GM19351 (cell line): ENCODE results near the gene PERCC1.
A peak's percentile ranks its signal among the peaks of the same experiment; 100 is the strongest.

Experiments used
- ATAC-seq: cut with Tn5 transposase; IDR thresholded peaks from one replicate; pipeline ENCODE4 v1.9.1; 2021; ENCODE audit warnings: mild to moderate bottlenecking, moderate library complexity; ENCODE audit not compliant: unreplicated experiment

PERCC1 gene

GRCh38 chr16:1408171-1408837 is 22.6 kb upstream of the PERCC1 start:
- ATAC-seq, result peak; percentile 87

- no peak for ATAC-seq
Measured at GRCh38 chr16:1412847-1413246, 18.0 kb upstream of the PERCC1 start.

DNA sequence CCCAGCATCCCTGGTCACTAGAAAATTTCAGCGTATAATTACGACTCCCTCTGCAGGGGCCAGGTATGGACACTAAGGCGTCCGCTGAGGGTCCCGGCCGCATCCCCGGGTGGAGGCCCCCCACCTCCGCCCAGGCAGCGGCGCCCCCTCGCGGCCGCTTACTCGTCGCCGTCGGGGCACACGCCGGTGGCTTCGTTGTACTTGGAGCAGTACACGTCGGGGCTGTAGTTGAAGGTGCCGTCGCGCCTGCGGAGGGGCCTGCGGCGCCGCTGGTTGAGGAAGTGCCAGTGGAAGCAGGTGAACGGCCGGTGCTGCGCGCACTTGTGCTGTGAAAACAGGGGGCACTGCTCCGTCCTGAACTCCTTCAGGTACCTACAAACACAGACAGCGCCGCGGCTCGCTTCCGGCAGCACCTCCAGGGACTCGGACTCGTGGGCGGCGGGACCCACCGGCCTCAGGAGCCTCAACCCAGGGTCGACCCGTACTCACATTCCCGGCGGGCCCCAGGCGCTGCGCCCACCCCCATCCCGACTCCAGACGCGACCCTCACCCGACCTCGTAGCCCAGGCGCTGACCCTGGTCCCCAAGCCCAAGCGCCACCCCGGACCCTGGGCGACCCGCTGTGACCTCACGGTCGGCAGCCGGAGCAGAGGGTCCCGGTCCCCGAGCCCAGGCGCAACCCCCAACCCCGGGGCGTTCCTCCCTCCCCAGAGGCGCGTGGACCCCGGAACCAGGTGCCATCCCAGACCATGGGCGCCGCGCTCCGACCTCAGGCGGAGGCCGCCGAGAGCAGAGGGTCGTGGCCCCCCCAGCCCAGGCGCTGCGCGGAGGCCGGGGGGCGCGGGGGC is 17.0 kb upstream of the PERCC1 start:
- peak; percentile 34 for ATAC-seq

GRCh38 chr16:1414532-1415260 is 16.2 kb upstream of the PERCC1 start, which contains the start of gene UNKL:
Gene UNKL (minus strand): TSS chr16:1414704. CDS start chr16:1414691, 13 bp downstream.
- peak; percentile 49 for ATAC-seq

GRCh38 chr16:1416521-1416941 is 14.3 kb upstream of the PERCC1 start:
- no peak for ATAC-seq

DNA sequence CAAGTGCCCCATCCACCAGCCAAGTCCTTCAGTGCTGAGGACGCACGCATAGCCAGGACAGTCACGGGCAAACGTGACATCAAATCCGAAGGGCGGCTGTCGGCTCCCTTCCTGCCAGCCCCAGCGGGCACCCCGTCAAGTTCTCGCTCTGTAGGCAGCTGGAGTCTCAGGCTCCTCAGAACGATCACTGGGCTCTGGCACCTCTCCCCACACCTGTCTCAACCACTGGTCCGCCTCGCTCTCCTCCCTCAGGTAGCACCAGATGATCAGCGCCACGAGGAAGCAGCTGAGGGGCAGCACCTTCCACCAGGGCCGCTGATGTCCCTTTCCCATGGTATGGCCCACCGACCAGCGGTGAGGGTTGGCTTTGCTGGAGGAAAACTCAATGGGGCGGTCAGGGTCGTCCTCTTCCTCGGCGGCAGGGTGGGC is 10.8 kb upstream of the PERCC1 start:
- no peak for ATAC-seq

DNA sequence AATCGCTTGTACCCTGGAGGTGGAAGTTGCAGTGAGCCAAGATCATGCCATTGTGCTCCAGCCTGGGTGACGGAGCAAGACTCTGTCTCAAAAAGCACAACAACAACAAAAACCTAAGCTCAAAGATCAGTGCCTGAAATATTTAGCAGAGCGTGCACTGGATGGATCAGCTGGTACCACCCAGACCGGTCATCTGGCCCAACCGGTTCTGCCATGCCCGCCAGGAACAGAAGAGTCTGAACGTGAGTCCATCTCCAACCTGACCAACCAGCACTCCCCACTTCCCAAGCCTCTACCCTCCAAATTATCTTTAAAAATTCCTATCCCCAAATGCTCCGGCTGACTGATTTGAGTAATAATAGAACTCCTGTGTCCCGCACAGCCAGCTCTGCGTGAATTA is 8.8 kb upstream of the PERCC1 start:
- ATAC-seq, result no peak

GRCh38 chr16:1424028-1424427 is 6.8 kb upstream of the PERCC1 start:
- no peak for ATAC-seq

DNA sequence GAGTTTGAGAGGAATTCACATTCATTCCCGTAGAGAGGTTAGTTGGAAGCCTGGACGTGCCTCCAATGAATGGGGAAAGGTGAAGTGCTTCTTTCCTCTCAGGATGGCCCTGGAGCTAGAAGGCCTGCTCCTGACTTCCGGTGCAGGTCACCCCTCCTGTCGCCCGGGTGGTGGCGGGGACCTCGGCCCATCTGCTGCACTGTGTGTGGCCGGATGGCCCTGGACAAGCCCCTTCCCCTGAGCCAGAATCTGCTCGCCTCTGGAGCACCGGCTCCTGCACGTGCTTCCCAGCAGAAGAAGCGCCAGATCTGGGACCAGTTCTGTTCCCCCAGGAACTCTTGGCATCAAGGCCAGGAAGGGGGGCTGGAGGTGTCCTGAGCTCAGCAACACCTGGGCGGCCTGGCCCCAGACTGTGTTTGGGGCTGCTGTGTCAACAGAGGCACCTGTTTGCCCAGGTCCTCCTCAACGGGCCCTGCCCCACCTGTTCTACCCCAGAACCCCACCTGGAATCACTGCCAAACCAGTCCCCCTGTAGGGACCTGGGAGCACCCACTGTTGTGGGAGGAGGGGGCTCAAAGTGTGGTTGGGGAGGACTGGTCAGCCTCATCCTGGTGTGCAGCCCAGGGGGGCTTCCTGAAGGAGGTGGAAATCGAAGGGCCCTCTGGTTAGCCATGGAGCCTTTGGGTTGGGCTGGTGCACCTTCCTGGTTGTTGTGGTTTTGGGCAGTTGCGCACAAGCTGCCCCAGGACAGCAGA is 5.1 kb upstream of the PERCC1 start:
- ATAC-seq, result no peak

DNA sequence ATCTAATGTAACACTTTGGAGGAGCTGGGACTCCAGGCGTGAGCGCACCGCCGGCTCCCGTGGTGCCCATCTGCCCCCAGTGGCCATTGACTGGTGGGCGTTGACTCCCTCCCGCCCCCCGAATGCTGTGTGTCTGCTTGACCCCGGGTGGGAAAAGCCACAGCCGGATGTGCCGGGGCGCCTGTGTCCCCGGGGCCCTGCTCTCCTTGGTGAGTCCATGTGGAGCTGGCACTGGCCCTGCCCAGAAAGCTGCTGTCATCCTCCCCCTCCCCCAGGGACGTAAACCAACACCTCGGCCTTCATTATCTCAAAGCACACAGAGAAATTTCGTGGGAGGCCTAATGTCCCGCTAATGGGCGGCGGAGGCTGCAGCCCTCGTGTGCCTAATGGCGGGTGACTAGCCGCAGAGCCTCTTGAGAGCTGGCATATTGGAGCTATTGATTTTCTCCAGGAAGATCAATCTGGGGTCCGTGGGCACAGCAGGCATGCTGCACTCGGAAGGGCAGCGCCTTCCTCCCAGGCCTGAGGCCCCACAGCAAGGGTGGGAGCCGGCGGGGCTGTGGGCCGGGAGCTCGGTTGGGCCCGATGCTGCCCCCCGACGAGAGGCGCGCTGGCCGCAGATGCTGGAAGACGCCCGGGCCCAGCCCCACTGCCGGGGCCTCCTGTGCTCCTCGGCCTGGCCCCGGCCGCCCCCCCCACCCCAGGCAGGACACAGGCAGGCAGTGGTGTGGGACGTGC is 4.0 kb upstream of the PERCC1 start:
- ATAC-seq, result no peak

DNA sequence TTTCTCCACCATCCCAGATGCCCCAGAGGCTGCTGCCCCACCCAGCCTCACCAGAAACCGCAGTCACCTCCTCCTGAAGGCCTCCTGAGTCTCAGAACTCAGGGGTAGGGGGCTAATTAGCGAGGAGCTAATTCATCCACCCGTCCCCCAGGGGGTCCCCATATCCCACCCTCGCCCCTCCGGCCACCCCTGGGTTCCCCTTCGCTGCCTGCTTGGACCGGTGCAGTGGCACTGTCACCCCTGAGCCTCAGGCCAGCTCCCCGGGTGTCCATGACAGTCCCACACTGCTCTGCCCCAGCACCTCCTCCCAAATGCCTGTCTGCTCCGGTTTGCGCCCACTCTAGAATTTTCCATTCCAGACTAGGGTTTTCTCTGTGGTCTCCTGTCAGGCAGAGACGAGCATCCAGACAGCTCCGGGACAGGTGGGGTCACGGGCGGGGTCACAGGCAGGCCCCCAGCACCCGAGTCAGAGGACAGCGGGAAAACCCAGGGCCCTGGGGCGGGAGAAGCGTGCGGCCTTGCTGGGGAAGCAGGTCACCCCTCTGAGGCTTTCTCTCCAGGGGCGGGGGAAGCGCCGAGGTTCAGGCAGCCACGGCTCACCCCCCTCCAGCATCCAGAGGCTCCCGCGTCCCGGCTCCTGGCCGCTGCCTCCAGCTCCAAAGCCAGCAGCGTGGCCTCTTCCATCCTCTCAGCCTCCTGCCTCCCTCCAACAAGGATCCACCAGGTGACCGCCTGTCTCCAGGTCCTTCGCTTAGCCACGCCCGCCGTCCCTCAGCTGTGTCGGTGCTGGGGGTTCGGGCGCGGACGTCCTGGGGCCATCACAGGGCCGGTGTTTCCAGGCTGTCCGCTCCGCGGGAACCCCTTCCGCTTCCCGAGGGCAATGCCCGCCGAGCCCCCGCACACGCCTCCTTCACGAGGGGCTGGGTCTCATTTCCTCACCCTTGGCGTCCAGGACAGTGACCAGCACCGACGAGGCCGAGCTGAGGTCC is 3.1 kb upstream of the PERCC1 start:
- no peak for ATAC-seq

DNA sequence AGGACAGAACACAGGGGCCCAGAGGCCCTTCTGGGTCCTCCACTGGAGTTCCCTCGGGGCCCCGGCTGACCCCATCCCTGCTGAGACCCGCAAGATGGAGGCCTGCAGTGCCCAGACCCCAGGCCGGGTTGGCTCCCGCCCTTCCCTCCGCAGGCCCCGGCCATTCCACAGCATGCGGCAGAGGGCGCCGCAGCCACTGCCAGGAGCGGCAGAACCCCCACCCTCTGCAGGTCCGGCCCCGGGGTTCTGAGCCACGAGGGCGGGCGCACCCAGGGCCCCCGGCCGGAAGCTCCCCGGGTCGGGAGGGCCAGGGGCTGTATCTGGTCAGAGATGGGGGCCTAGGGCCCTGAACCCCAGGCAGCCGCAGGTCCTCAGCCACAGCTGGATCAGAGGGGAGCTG is 2.4 kb upstream of the PERCC1 start:
- ATAC-seq, result no peak

- no peak for ATAC-seq
Measured at GRCh38 chr16:1429012-1429411, 1.9 kb upstream of the PERCC1 start.

- ATAC-seq, result no peak
Measured at GRCh38 chr16:1429631-1430030, 1.2 kb upstream of the PERCC1 start.

DNA sequence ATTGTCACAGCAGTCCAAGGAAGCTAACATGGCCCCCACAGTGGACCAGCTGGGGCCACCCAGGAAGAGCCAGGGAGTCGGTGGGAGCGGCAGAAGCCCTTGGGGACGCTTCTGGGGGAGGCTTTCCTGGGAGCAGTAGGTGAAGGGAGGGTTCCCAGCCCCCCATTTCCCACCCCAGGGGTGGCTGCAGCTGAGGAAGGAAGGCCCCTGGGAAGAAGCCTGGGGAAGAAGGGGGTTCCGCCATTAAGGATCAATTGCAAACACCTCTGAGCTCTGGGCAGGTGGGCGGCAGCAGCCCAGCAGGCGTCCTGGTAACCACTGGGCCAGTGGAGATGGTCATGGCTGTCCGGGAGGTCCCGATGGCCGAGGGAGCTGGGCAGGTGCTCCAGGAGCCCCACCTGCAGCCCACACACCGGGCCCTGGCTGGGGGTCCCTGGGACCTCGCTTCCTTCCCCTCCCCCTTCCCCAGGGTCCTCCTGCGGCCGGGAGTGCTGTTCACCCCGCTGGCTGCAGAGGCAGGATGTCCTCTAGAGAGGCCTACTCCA is 592 bp upstream of the PERCC1 start:
- ATAC-seq, result no peak

- ATAC-seq, result no peak
Measured at GRCh38 chr16:1431497-1432270, 806 bp downstream of the PERCC1 start.

DNA sequence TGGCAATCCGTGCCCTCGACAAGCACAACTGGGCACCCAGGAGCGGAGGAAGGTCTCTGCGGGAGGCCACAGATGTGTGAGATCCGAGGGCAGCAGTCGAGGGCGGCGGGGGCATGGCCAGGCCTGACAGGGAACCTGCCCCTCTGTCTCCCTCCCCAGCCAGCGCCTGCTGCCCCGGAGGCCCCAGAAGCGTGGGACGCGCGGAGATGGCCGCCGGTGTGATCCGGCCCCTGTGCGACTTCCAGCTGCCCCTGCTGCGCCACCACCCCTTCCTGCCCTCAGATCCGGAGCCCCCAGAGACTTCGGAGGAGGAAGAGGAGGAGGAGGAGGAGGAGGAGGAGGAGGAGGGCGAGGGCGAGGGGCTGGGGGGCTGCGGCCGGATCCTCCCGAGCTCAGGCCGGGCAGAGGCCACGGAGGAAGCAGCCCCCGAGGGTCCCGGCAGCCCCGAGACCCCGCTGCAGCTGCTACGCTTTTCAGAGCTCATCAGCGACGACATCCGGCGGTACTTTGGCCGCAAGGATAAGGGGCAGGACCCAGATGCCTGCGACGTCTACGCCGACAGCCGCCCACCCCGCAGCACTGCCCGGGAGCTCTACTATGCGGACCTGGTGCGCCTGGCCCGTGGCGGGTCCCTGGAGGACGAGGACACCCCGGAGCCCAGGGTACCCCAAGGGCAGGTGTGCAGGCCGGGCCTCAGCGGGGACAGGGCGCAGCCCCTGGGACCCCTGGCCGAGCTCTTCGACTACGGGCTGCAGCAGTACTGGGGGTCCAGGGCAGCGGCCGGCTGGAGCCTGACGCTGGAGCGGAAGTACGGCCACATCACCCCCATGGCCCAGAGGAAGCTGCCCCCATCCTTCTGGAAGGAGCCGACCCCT is 1.7 kb downstream of the PERCC1 start:
- no peak for ATAC-seq
